IPS-18c (cell line): ENCODE measurements around the gene PHACTR2.
"Not testable (repeated sequence)": the region's sequence is repeated elsewhere in the genome, so short reads cannot be mapped to it uniquely, and the experiment has no call there.

ENCODE experiments used
- H3K4me3 ChIP-seq: 2 replicates; pipeline ENCODE4 v1.7.0; 2013; ENCODE audit warnings: low read depth, mild to moderate bottlenecking, low read length, moderate library complexity; ENCODE audit not compliant: insufficient read depth
- H3K9me3 ChIP-seq: one replicate; pipeline ENCODE4 v1.6.1; 2013; ENCODE audit warnings: mild to moderate bottlenecking, low read length, moderate library complexity; ENCODE audit not compliant: control insufficient read depth, insufficient read depth

The PHACTR2 gene

DNA sequence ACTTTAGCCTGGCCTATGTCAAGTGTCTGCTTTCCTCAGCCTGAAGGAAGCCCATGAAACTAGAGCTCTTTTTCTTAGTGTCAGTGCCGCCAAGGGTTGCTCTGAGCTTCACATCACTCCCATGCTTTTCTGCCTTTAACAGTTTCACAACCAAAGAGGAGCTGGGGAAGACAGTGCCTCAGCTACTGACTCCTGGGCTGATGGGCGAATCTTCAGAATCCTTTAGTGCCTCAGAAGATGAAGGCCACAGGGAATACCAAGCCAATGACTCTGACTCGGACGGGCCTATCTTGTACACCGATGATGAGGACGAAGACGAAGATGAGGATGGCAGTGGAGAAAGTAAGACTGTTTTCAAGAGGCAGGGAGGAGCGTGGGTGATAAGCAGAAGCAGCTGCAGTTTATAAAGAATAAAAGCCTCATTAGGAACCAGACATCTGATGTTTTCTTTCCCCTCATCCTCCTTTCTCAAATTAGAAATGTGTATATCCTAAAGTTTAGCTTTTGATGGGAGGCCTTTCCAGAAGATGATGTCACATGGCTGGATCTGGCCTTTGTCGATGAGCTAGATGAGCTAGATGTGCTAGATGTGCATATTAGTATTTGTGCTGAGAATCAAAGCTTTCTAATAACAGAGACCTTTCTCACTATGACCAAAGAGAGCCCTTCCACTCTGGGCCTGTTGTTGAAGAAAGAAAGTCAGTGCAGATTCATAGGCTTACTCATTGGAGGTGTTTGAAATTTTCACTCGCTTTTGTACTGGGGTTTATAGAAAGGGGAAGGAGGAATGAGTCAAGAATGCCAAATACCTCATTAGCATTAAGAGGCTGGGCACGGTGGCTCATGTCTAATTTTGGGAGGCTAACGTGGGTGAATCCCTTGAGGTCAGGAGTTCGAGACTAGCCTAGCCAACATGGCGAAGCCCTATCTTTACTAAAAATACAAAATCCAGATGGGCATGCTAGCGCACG is 94.6 kb downstream of the PHACTR2 start:
- H3K4me3 ChIP-seq, result no peak overlapping the region
- no peaks in the 10 kb centered on the region for H3K9me3 ChIP-seq

DNA sequence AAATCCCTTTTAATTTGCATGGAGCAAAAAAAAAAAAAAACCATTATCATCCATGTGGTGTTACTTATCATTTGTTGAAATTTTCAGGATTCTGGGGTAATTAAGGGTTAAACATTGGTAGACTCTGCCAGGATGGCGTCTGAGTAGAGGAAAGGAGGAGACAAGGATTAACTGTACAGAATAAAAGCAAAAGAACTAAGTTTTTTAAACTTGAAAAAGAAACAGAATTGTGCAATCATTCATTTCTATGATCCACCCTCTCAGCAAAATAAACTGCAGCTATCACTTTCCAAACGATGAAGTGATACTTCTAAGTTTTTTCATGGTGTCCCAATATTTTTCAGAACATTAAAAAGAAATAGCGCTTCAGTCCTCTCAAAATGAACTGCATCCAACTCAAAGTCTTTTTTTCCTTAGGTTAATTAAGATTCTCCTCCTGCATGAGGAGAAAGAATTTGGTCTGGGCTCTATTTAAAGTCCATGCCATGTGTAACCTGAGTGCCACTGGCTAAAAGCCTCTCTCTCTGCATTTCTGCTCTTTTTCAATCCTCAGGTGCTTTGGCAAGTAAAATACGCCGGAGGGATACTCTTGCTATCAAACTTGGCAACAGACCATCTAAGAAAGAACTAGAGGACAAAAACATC is 95.9 kb downstream of the PHACTR2 start:
- Histone ChIP-seq H3K4me3 (no peak overlapping the region), H3K9me3 (no peaks in the 10 kb centered on the region)

DNA sequence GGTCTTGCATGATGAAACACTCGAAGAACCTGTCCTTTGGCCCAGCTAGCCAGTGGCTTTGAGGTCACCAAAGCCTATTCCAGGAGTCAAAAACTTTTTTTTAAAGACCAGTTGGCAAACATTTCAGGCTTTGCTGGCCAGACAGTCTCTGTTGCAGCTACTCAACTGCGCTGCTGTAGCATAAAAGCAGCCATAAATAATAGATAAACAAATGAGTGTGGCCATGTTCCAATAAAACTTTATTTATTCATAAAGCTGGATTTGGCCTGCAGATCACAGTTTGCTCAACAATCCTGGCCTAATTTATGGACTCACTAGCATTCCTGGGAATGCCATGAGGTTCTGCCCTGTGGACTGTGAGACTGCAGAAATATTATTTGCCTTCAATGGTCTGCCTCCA is 96.6 kb downstream of the PHACTR2 start:
- no peaks in the 10 kb centered on the region for H3K9me3 ChIP-seq
- no peak overlapping the region; the same call in 1 of the 2 replicates for H3K4me3 ChIP-seq

DNA sequence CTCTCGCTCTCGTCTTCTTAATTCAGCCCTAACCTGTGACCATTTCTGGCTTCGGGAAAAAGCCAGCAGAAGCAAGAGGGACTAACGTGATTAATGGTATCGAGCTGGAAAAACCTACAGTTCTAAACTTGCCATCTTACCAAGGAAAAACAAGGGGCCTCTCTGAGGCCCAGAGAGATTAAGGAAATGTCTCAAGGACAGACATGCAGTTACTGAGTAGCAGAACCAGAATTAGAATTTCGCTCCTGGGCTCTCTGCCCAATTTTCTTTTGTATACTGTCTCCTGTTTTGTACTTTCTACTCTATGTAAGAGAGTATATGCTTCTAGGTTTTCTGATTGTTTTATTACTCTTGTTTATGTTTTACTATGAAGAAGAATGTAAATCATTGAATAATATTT is 97.6 kb downstream of the PHACTR2 start:
- no peak overlapping the region for H3K4me3 ChIP-seq
- H3K9me3 ChIP-seq, result no peaks in the 10 kb centered on the region

DNA sequence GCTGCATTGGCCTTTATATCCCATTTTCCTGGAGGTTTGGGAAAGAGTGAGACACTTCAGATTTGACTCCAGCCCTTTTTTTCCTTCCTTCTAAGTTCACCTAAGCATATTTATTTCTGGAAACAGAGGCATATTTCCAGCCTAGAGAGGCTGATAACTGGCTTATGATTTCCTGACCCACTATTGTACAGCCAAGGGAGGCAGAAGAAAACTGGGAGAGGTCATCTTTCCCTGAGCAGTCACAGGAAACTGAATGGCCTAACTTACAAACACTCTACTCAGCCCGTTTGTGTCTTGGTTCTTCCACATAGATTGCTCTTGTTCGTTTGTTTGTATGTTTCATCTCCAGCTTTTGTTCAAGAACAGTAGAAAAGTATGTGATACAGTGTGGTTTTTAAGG is 101.2 kb downstream of the PHACTR2 start:
- no peak overlapping the region for H3K4me3 ChIP-seq
- no peaks in the 10 kb centered on the region for H3K9me3 ChIP-seq

DNA sequence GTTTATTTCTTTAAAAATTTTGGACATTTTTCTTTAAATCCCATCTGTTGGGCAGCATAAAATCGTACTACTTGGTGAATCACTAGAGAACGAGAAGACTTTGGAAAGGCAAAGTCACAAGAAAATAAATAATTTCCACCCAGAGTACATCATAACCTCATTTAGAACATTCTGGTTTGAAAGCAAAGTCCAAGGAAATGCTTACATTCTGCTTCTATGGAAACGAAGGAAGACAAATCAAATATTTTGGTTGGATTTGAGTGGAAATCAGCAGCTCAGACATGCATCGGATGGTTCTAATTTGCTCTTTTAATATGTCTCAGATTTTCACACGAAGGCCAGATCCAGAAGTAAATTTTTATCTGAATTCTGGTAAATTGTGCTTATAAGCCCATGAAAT is 104.7 kb downstream of the PHACTR2 start:
- no peak overlapping the region for H3K4me3 ChIP-seq
- H3K9me3 ChIP-seq, result peaks cover 6% of the 10 kb centered on the region

DNA sequence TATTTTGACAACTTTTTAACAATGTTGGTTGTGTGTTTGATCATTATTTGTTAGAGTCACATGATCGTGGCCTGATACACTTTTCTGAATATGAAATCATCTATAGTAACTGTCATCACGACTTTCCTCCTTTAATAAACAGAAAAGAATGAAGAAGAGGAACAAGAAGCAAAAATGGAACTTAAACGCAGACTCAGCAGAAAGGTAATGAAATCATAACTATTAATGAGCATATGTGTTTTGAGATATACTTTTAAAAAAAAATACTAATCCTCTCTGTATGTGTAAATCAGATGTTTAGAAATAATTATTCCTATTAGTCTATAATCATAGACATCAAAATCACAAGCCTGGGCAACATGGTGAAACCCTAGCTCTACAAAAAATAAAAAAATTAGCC is 105.3 kb downstream of the PHACTR2 start:
- Histone ChIP-seq H3K9me3 (peaks cover 6% of the 10 kb centered on the region), H3K4me3 (no peak overlapping the region)

DNA sequence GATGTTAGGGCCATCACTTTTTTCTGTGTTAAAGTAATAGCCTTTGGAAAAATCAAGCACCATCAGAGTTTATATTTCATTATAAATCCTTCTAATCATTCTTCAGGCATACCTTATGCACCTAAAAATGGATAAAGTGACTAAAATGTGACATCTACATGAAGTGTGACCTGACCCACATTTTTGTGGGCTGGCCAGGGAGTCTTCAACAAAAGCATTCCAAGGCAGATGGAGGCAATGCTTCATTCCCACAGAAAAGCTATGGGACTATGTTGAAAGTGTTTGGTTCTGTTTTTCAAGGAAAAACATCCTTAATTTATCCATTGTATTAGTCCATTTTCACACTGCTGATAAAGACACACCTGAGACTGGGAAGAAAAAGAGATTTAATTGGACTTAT is 106.6 kb downstream of the PHACTR2 start:
- Histone ChIP-seq H3K9me3 (peaks cover 6% of the 10 kb centered on the region), H3K4me3 (no peak overlapping the region)

DNA sequence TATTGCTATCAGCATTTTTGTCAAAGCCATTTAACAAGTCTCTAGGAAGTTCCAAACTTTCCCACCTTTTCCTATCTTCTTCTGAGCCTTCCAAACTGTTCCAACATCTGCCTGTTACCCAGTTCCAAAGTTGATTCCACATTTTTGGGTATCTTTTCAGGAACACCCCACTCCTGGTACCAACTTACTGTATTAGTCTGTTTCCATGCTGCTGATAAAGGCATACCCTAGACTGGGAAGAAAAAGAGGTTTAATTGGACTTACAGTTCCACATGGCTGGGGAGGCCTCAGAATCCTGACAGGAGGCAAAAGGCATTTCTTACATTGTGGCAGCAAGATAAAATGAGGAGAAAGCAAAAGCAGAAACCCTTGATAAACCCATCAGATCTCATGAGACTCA is 108.6 kb downstream of the PHACTR2 start:
- not testable (repeated sequence) for H3K9me3 ChIP-seq, H3K4me3 ChIP-seq

DNA sequence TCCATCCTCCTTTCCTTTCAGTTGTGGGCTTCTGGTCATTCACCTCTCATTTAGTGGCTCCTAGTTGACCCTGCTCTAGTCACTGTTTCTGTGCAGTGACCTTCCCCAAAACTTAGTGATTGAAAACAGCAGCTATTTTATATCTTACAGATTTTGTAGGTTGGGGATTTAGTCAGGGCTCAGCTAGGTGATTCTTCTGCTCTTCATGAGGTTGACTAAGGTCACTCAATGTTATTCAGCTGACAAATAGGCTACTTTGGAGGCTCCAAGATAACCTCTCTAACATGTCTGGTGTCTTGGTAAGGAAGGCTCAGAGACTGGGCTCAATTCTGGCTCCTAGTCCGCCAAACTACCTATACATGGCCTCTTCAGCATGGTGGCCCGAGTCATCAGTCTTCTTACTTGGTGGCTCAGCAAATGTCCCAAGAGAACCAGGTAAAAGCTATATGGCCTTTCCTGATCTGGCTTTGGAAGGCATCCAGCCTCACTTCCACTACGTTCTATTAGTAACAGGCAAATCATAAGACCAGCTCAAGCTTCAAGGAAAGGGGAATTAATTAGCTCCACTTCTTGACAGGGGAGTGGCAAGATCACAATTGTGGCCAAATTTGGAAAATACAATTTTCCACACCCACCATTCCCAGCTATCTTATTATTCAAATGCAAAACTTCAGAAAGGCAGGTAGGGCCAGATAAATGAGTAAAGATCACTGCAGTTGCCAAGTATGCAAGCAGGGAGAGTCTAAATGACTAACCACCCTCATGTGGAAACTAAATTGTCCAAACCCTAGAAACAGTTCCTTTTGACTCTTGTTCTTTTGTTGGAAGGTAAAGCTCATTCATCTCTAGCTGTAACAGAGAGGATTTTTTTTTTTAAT is 114.9 kb downstream of the PHACTR2 start:
- Histone ChIP-seq H3K9me3 (peaks cover 2% of the 10 kb centered on the region), H3K4me3 (no peak overlapping the region)

DNA sequence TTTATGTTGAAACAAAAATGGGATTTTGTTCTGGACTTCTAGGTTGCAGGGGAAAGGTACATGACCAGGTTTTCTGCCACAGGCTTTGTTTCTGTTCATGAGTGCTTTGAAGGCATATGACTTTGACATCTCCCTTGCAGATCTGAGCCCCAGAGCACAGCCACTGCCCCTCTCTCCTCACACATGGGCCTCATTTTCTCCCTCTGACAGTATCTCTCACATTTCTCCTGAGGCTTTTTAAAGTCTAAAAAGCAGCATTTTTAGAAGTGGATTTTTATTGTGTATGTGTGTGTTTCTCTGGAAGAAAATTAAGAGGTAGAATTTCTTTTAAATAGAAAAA is 115.5 kb downstream of the PHACTR2 start:
- Histone ChIP-seq H3K4me3 (no peak overlapping the region), H3K9me3 (peaks cover 2% of the 10 kb centered on the region)

DNA sequence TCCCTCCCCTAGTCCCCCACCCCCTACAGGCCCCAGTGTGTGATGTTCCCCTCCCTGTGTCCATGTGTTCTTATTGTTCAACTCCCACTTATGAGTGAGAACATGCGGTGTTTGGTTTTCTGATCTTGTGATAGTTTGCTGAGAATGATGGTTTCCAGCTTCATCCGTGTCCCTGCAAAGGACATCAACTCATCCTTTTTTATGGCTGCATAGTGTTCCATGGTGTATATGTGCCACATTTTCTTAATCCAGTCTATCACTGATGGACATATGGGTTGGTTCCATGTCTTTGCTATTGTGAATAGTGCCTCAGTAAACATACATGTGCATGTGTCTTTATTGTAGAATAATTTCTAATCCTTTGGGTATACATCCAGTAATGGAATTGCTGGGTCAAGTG is 118.8 kb downstream of the PHACTR2 start:
- H3K9me3 ChIP-seq, H3K4me3 ChIP-seq: not testable (repeated sequence)

DNA sequence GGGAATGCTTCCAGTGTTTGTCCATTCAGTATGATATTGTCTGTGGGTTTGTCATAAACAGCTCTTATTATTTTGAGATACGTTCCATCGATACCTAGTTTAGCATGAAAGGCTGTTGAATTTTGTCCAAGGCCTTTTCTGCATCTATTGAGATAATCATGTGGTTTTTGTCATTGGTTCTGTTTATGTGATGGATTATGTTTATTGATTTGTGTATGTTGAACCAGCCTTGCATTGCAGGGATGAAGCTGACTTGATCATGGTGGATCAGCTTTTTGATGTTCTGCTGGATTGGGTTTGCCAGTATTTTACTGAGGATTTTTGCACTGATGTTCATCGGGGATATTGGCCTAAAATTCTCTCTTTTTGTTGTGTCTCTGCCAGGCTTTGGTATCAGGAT is 120.7 kb downstream of the PHACTR2 start:
- H3K4me3 ChIP-seq, H3K9me3 ChIP-seq: not testable (repeated sequence)

DNA sequence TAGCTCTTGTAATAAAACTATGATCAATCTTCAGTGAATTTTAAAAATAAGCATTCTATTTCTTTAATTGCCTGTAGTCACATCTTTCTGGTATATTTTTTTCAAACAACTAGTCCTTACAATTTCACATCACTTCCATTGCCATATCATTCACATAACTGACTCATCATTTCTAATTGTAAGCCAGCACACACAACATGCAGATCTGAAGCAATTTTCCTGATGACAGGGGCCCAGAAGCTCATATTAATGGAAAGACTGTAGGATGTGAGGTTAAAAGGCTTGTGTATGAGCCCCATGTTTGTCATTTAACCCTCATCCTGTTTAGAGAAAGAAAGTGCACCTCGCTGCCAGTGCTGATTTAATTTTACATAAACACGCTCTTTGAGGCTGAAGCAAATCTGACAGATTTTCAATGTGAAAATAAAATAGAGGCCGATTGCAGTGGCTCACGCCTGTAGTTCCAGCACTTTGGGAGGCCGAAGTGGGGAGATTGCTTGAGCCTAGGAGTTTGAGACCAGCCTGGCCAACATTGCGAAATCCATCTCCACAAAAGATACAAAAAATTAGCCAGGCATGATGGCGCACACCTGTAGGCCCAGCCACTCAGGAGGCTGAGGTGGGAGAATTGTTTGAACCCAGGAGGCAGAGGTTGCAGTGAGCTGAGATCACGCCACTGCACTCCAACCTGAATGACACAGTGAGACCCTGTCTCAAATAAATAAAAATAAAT is 125.2 kb downstream of the PHACTR2 start:
- Histone ChIP-seq H3K9me3 (peaks cover 4% of the 10 kb centered on the region), H3K4me3 (no peak overlapping the region)

DNA sequence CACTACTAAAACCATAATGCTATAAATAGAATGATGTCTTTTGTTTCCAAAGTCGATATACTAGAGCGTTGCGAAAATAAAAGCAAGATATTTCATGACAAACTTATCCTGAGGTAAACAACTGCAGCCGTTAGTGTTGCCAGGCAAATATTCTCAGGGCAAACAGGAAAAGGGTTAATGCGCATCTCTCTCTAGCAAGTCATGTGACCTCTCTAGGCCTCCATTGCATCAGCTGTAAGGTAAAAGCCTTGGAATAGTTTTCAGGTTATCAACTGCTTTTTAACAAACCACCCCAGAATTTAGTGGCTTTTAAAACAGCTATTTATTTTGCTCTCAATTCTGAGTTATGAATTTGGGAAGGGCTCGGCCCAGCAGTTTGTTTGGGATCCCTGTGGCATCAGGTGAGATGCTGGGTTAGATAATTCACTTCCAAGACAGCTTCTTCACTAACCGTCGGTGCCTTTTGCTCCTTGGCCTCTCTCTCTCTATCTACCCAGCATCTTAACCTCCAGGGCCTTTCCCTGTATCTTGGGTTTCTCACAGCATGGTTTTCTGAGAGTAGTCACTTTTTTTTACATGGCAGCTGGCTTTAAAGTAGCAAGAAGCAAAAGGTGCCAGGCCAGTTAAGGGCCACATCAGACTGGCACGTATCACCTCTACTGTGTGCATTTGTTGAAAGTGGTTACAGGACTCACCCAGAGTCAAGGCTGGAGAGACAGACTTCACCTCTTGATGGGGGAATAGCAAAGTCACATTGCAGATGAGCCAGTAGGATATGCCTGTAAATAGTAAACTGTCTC is 126.2 kb downstream of the PHACTR2 start:
- Histone ChIP-seq H3K9me3 (peaks cover 4% of the 10 kb centered on the region), H3K4me3 (no peak overlapping the region)

DNA sequence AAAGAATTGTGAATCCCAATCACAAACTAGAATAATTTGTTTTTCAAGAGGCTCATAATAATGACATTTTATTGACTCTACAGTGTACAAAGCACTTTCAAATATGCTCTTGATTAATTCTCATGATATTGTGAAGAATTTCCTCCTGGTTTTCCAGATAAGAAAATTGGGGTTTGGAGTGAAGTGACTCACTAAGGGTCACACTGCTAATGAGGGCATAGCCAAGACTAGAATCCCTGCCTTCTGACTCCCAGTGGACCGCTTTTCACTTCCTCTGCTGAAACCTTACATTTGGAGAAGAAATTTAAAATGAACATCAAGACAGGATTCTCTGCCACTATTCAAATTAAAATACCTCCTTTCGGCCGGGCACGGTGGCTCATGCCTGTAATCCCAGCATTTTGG is 127.1 kb downstream of the PHACTR2 start:
- peaks cover 4% of the 10 kb centered on the region for H3K9me3 ChIP-seq
- H3K4me3 ChIP-seq, result no peak overlapping the region
